Germinal center (tissue), 1 donor: ENCODE results near the gene TSPAN11.

Source experiments
- DNase-seq: peaks from one replicate; pipeline ENCODE4 v3.0.0; 2012; ENCODE audit warnings: mixed read lengths, low spot score

Gene TSPAN11

GRCh38 chr12:30911207-30911606 lies 15.3 kb upstream of the TSPAN11 start:
- DNase-seq: no peak

DNA sequence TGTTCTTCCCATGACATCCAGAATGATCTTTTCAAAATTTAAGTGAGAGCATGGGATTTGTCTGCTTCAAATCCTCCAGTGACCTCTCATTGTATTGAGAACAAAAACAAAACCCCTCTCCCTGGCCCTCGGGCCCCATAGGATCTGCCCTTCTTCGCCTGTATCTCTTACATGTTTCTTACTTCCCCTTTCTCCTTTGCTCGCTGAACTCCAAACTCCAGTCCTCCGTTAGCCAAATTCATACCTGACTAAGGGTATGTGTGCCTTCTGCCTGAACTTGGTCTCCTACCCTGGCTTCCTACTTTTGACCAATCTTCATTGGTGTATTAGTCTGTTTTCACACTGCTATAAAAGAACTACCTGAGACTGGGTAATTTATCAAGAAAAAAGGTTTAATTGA lies 13.2 kb upstream of the TSPAN11 start:
- no peak for DNase-seq

- no peak for DNase-seq
Measured at GRCh38 chr12:30914986-30915591, 11.5 kb upstream of the TSPAN11 start.

DNA sequence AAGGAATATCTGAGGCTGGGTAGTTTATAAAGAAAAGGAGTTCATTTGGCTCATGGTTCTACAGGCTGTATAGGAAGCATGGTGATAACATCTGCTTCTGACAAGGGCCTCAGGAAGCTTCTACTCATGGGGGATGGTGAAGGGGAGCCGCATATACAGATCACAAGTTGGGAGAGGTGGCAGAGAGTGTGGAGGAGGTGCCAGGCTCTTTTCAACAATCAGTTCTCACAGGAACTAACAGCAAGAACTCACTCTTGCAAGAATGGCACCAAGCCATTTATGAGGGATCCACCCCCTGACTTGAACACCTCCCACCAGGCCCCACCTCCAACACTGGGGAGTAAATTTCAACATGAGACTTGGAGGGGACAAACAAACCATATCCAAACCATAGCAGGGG lies 3.5 kb upstream of the TSPAN11 start:
- no peak for DNase-seq

GRCh38 chr12:30925607-30926242 lies 823 bp upstream of the TSPAN11 start:
- DNase-seq: no peak

- DNase-seq: no peak
Measured at GRCh38 chr12:30927222-30927611, 669 bp downstream of the TSPAN11 start.

- no peak for DNase-seq
Measured at GRCh38 chr12:30928356-30929244, 2.1 kb downstream of the TSPAN11 start.

- no peak for DNase-seq
Measured at GRCh38 chr12:30930238-30930637, 3.7 kb downstream of the TSPAN11 start.

GRCh38 chr12:30930641-30931040 lies 4.1 kb downstream of the TSPAN11 start:
- DNase-seq: no peak

DNA sequence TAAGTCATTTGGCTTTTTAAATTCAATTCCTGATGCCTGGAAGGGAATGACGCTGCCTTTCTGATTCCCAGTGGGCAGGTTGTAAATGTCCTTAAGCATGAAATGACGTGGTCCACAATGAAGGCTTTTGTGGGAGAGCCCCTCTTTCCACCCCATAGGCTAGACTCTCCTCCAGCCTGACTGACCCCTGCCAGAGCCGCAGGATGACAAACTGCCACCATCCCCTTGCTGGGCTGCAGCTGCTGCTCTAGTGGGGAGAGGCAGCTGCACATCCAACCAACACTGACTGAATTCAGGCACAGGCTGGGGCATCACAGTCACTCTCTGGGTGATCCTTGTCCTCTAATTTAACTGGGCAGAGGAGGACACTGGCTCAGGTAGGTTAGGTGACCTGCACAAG lies 6.3 kb downstream of the TSPAN11 start:
- DNase-seq: no peak

DNA sequence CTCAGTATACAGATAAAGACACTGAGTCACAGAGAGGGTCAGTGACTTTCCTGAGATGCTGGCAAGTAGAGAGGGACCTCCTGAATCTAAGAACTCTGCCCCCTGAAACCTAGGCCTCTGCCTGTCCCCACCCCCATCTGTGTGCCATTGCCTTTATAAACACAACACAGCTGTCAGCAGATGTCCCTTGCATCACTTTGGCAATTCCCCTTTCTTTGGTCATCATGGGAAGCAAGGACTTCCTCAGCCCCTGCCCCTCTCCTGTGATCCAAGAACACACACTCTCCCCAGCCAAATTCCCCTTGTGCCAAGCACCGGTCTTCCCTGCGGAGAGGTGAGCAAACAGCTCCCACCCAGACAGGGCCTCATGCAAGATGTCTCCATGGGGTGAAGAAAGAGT lies 8.3 kb downstream of the TSPAN11 start:
- no peak for DNase-seq

GRCh38 chr12:30936036-30936435 lies 9.5 kb downstream of the TSPAN11 start:
- no peak for DNase-seq

DNA sequence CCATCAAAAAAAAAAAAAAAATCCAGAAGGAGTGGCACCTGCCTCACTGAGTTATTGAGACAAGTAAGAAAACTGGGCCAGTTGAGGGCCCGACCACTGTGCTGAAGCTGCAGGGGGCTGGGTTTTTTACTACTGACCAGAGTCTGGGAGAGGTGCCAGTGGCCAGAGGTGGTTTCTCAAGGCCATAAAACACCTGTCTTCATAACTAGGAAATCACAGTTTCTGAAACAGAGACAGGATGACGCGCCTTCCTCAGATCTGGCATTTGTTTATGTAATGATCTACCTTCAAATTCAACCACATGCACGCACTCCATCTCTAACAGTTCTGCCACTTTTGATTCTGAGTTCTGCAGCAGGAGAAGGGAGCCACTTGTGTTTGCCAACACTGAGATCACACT lies 12.7 kb downstream of the TSPAN11 start:
- DNase-seq: no peak

DNA sequence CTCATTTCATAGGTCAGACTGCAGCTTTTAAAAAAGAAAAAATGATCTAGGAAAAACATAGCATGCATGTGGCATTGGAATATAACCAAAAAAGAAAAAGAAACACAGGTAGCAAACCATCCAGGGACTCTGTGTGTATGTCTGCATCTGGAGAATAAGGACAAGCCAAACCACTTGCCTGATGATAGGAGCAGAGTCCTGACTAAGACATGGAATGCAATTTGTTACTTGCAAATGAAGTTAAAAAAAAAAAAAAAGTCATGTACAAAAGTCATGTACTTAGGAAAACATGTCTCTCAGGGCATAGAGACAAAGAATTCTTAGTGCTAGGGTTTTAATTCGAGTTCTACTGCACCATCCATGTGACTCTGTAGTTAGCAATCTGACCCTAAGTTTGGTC lies 15.9 kb downstream of the TSPAN11 start:
- no peak for DNase-seq

DNA sequence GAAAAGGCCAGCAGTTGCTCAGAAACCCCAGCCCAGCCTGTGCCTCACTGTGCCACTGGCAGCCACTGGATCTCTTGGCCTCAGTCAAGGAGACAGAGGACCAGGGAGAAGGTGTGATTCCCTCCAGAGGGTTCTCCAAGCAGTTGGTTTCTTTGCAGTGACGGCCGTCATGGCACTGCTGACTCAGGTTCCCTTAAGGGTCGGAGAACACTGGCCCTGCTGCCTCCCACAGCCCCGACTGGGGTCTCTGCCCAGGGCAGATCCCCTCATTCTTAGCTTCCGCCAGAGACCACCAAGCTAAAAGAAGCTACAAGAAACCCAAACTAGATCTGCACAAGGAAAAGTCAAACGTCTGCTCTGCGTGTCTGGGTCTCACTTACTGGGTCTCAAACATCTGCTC lies 16.4 kb downstream of the TSPAN11 start:
- DNase-seq: no peak

DNA sequence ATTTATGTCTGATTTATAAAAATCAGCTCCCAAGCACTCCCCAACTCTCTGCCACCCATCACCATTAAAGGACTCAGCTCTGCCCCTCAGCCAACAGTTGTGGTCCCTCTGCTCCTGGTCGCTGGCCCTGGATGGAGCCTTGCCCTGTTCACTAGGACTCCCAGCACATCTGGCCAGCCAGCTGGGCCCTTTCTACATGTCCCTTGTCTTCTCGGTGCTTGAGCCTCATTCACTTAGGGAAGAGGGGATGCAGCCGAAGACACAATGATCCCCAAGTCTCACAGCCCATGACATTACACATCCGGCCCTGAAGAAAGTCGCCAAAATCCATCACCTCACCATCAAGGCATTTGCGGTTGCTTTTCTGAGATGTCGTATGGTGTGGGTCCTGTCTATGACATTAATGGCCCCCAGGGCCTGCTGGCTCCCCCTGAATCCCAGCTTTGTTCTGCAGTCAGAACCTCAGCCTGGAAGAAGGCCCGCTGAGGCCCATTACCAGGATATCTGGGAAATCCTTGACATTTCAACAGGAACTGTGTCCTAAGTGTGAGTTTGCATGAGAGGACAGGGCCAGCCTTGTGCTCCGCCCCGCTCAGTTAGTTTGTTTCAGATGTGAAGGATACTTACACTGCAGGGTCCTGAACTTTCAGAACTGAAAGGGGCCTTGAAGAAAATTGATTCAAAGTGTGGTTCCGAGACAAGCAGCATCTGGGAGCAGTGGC lies 19.1 kb downstream of the TSPAN11 start:
- no peak for DNase-seq

DNA sequence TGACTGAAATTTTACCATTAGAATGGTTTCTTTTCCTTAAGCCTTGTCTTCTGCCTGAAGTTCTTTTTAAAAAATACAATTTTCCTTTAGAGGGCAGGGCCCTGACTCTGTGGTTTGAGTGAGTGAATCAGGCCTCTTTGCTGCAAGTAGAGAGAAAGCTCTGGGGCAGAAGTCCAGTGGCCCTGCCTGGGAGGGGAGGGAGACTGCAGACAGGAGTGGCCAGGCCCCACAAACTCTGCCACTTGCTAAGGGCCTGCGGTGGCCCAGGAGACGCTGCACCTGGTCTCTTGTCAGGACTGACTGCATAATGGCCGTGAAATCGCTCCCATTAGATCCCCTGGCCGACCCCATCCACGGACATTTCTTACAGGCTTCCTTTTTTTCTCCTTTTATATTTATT lies 25.5 kb downstream of the TSPAN11 start:
- DNase-seq: no peak

GRCh38 chr12:30953257-30953656 lies 26.7 kb downstream of the TSPAN11 start:
- DNase-seq: no peak

DNA sequence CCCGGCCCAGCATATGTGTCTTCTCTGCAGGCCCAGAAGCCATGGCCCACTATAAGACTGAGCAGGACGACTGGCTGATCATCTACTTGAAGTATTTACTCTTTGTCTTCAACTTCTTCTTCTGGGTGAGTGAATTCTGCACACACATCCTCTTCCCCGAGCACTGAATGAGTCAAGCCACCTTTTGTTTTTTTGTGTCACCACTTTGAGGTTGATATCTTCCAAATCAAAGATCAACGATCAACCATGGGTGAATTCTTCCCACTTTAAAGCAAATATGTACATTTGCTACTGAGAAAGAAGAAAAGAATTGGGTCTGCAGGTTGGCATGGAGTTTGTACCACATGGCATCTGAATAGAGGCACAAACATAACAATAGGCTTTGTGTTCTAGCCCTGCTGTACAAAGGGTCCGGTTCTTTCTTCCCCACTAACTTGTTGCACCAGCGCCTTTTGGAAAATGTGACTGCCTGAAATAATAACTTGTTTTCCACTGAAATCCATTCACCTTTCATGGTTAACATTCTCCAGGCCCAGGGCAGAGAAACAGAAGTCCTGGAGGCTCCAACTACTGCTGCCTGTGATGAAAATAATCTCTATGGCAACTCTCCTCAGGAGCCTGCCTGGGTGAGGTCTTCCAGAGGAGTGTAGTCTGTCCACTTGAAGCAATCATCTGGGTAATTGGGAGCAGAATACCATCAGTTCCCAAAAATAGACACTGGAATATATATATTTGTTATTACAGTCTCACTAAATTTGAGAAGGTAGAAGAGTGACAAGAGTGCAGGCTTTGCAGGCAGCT lies 27.6 kb downstream of the TSPAN11 start:
- DNase-seq: no peak

GRCh38 chr12:30955214-30955613 lies 28.7 kb downstream of the TSPAN11 start:
- DNase-seq: no peak

GRCh38 chr12:30959110-30959710 lies 32.7 kb downstream of the TSPAN11 start:
- no peak for DNase-seq
